Neural cell (in vitro differentiated cells): Measurements from ENCODE around the gene PLA2G4E. TPM values are rescaled to one million over a fixed set of nuclear protein-coding genes. Genes with fewer than 3 reads are reported as not detected.

ENCODE experiments used
- H2AFZ ChIP-seq: fragments of 200-600, 300-800 bp; sonication (generic), shearing (Covaris generic); 2 replicates; pipeline ENCODE4 v1.6.0; 2014; ENCODE audit warnings: low read depth, mild to moderate bottlenecking, antibody characterized with exemption, low read length, moderate library complexity
- H3F3A ChIP-seq: fragments of 200-600 bp; shearing (Covaris generic); 2 replicates; pipeline ENCODE4 v1.6.1; 2016; ENCODE audit warnings: mild to moderate bottlenecking, moderate library complexity, mixed read lengths, antibody characterized with exemption, low read length; ENCODE audit not compliant: insufficient read depth, poor library complexity, severe bottlenecking
- H3K27ac ChIP-seq: fragments of 200-600, 300-800 bp; sonication (generic), shearing (Covaris generic); 2 replicates; pipeline ENCODE4 v1.5.1; 2014; ENCODE audit warnings: mild to moderate bottlenecking, low read length, moderate library complexity
- H3K27me3 ChIP-seq: fragments of 300-800, 200-600 bp; sonication (generic), shearing (Covaris generic); 2 replicates; pipeline ENCODE4 v1.6.0; 2014; ENCODE audit warnings: mild to moderate bottlenecking, low read depth, low read length, moderate library complexity; ENCODE audit not compliant: insufficient read depth
- H3K36me3 ChIP-seq: fragments of 300-800, 200-600 bp; sonication (generic), shearing (Covaris generic); 2 replicates; pipeline ENCODE4 v1.5.1; 2014; ENCODE audit warnings: mild to moderate bottlenecking, antibody characterized with exemption, low read length, moderate library complexity; ENCODE audit not compliant: insufficient read depth
- H3K4me2 ChIP-seq: fragments of 300-800, 200-600 bp; sonication (generic), shearing (Covaris generic); 2 replicates; pipeline ENCODE4 v1.6.0; 2014; ENCODE audit warnings: mild to moderate bottlenecking, low read length
- H3K4me3 ChIP-seq: fragments of 300-800, 200-600 bp; sonication (generic), shearing (Covaris generic); 2 replicates; pipeline ENCODE4 v1.5.1; 2014; ENCODE audit warnings: mild to moderate bottlenecking, low read length, moderate library complexity
- H3K79me2 ChIP-seq: fragments of 200-600 bp; shearing (Covaris generic); replicated peaks from 2 replicates; pipeline ENCODE4 v1.6.0; 2014; ENCODE audit warnings: mild to moderate bottlenecking, low read length, moderate library complexity; ENCODE audit not compliant: insufficient read depth
- H3K9ac ChIP-seq: fragments of 300-800, 200-600 bp; sonication (generic), shearing (Covaris generic); 2 replicates; pipeline ENCODE4 v1.6.1; 2016; ENCODE audit warnings: mild to moderate bottlenecking, low read length, mixed read lengths
- H3K9me2 ChIP-seq: fragments of 200-600 bp; shearing (Covaris generic); 2 replicates; pipeline ENCODE4 v1.6.1; 2016; ENCODE audit warnings: mild to moderate bottlenecking, low read length, mixed read lengths; ENCODE audit not compliant: insufficient read depth
- H3K9me3 ChIP-seq: fragments of 200-600, 300-800 bp; sonication (generic), shearing (Covaris generic); 2 replicates; pipeline ENCODE4 v1.6.1; 2016; ENCODE audit warnings: mild to moderate bottlenecking, mixed run types, low read length, moderate library complexity, mixed read lengths
- H4K20me1 ChIP-seq: fragments of 200-600 bp; shearing (Covaris generic); 2 replicates; pipeline ENCODE4 v1.6.1; 2016; ENCODE audit warnings: mild to moderate bottlenecking, mixed run types; ENCODE audit not compliant: insufficient read depth
- CTCF ChIP-seq: fragments of 450-650 bp; IDR thresholded peaks from 2 replicates; pipeline ENCODE4 v1.5.1; 2014; ENCODE audit warnings: antibody characterized with exemption, mild to moderate bottlenecking, moderate library complexity; ENCODE audit not compliant: poor library complexity, severe bottlenecking
- EP300 ChIP-seq: fragments of 450-650 bp; conservative IDR thresholded peaks from 2 replicates; pipeline ENCODE4 v1.6.1; 2014; ENCODE audit warnings: antibody characterized with exemption, mild to moderate bottlenecking, moderate library complexity; ENCODE audit not compliant: poor library complexity, severe bottlenecking
- EZH2 ChIP-seq: fragments of 200-600, 300-800 bp; shearing (Covaris generic), sonication (generic); IDR thresholded peaks from 2 replicates; pipeline ENCODE4 v1.6.1; 2014; ENCODE audit warnings: antibody characterized with exemption, low read length, borderline replicate concordance, mild to moderate bottlenecking; ENCODE audit not compliant: insufficient read depth, poor library complexity, severe bottlenecking
- MXI1 ChIP-seq: fragments of 450-650 bp; conservative IDR thresholded peaks from 2 replicates; pipeline ENCODE4 v1.6.1; 2014; ENCODE audit warnings: antibody characterized with exemption, mild to moderate bottlenecking; ENCODE audit not compliant: poor library complexity, severe bottlenecking
- POLR2AphosphoS5 ChIP-seq: IDR thresholded peaks from 2 replicates; pipeline ENCODE4 v1.6.1; 2012
- RAD21 ChIP-seq: fragments of 450-650 bp; conservative IDR thresholded peaks from 2 replicates; pipeline ENCODE4 v1.6.1; 2014; ENCODE audit warnings: antibody characterized with exemption, mild to moderate bottlenecking, moderate library complexity
- REST ChIP-seq: IDR thresholded peaks from 2 replicates; pipeline ENCODE4 v1.6.1; 2012; ENCODE audit warnings: borderline replicate concordance
- SMC3 ChIP-seq: fragments of 450-650 bp; conservative IDR thresholded peaks from 2 replicates; pipeline ENCODE4 v1.6.1; 2014; ENCODE audit warnings: antibody characterized with exemption, mild to moderate bottlenecking, moderate library complexity; ENCODE audit not compliant: poor library complexity
- TAF1 ChIP-seq: IDR thresholded peaks from 2 replicates; pipeline ENCODE4 v1.6.1; 2012; ENCODE audit warnings: low read depth
- polyA plus RNA-seq: library from polyadenylated mRNA; depleted of rRNA; stranded (reverse); fragments of >200 nt; gene quantifications from 2 replicates; pipeline ENCODE4 v1.2.3, GENCODE V29; 2014

The PLA2G4E gene
- polyA plus RNA-seq, 1 donor from 2014 or later = not detected

- Histone ChIP-seq H3K79me2 (no peaks in the 10 kb centered on the region), H3K9ac (no peak overlapping the region), H3K4me2 (no peak overlapping the region), H2AFZ (no peak overlapping the region), H3K36me3 (no peaks in the 10 kb centered on the region), H3K9me3 (no peaks in the 10 kb centered on the region), H3K4me3 (no peak overlapping the region), H3K27me3 (peaks cover 5% of the 10 kb centered on the region), H3F3A (no peaks in the 10 kb centered on the region), H3K27ac (no peak overlapping the region), H3K9me2 (no peaks in the 10 kb centered on the region), H4K20me1 (no peaks in the 10 kb centered on the region)
- TF ChIP-seq EZH2 (no peak), TAF1 (no peak), MXI1 (no peak), CTCF (no peak), SMC3 (no peak), EP300 (no peak), REST (no peak), POLR2AphosphoS5 (no peak), RAD21 (no peak)
Measured at GRCh38 chr15:41979493-41980266, 41.2 kb downstream of the PLA2G4E start.

GRCh38 chr15:41978534-41978933 lies 42.3 kb downstream of the PLA2G4E start:
- Histone ChIP-seq H3F3A (no peaks in the 10 kb centered on the region), H2AFZ (no peak overlapping the region), H3K79me2 (no peaks in the 10 kb centered on the region), H3K9me3 (no peaks in the 10 kb centered on the region), H3K9ac (no peak overlapping the region), H3K36me3 (no peaks in the 10 kb centered on the region), H3K27me3 (peaks cover 14% of the 10 kb centered on the region), H3K4me2 (no peak overlapping the region), H4K20me1 (no peaks in the 10 kb centered on the region), H3K4me3 (no peak overlapping the region), H3K9me2 (no peaks in the 10 kb centered on the region), H3K27ac (no peak overlapping the region)
- no peak for TF ChIP-seq REST
- no peak for TF ChIP-seq CTCF
- TF ChIP-seq RAD21 = no peak
- TF ChIP-seq EZH2 = no peak
- TF ChIP-seq EP300 = no peak
- no peak for TF ChIP-seq TAF1
- TF ChIP-seq POLR2AphosphoS5 = no peak
- no peak for TF ChIP-seq MXI1
- no peak for TF ChIP-seq SMC3
